PC-9 (cell line): ENCODE measurements around the gene LRMDA.

Source experiments
- CTCF ChIP-seq: fragments of 200-600 bp; sonication (generic); conservative IDR thresholded peaks from 2 replicates; pipeline ENCODE4 v1.6.1; 2017; ENCODE audit warnings: mixed run types, antibody characterized with exemption, mild to moderate bottlenecking, moderate library complexity
- EZH2 ChIP-seq: fragments of 200-600 bp; sonication (generic); IDR thresholded peaks from 2 replicates; pipeline ENCODE4 v1.8.0; 2017; ENCODE audit warnings: antibody characterized with exemption, low read depth

DNA sequence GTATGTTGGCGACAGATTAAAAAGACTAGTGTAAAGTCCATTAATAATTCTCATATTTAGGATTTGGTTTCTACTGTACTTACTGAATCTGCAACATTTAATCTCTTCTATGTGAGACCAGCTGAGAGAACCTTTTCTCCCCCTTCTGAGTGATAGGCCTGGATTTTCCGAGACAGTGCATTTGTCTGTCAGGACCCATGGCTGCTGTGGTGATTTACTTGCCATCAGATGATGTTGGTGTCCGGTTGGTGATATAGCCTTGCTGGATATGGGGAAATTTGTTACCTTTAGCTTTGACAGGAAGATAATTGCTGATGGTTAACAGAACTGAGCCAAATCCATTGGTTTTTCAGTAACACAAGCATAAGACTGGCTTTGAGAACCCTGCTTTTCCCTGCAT is 517.2 kb downstream of the LRMDA start:
- TF ChIP-seq CTCF (no peak), EZH2 (no peak)
